Adrenal gland (tissue), 12 donors: ENCODE data around the gene MORF4L1. TPM values are rescaled to one million over a fixed set of nuclear protein-coding genes. Genes with fewer than 3 reads are reported as not detected.
"Not testable (repeated sequence)": the region's sequence is repeated elsewhere in the genome, so short reads cannot be mapped to it uniquely, and the experiment has no call there.

Source experiments
- DNase-seq, 7 donors: peaks; one replicate each; pipeline ENCODE4 v3.0.0-alpha.2; 2019 to 2020
- H3K27ac ChIP-seq, 5 donors: fragments of 200-600 bp; sonication (generic) in 4 of 5; 1 replicate in 3 of 5; 2 replicates in 2 of 5; pipeline versions ENCODE4 v1.5.1 to v1.8.0; 2016 to 2020; ENCODE audit warnings: mild to moderate bottlenecking in 1 of 5
- H3K27me3 ChIP-seq: fragments of 200-600 bp; 2 replicates; pipeline ENCODE4 v1.8.0; 2021
- H3K36me3 ChIP-seq, 2 donors: fragments of 200-600 bp; replicated peaks in 1 of 2; 1 replicate in 1 of 2; 2 replicates in 1 of 2; pipeline versions ENCODE4 v1.5.1 to v1.8.0; 2018 to 2022
- H3K4me1 ChIP-seq, 2 donors: fragments of 200-600 bp; replicated peaks in 1 of 2; 1 replicate in 1 of 2; 2 replicates in 1 of 2; pipeline versions ENCODE4 v1.5.1 to v1.8.0; 2018 to 2021
- H3K4me3 ChIP-seq, 4 donors: fragments of 200-600 bp; sonication (generic) in 3 of 4; one replicate each; pipeline ENCODE4 v1.5.1; 2016 to 2018
- H3K9me3 ChIP-seq, 3 donors: fragments of 200-600 bp; sonication (generic) in 1 of 3; replicated peaks in 1 of 3; 1 replicate in 2 of 3; 2 replicates in 1 of 3; pipeline versions ENCODE4 v1.5.1 to v1.8.0; 2016 to 2021
- POLR2A ChIP-seq, 2 donors: fragments of 450-650 bp; IDR thresholded peaks; one replicate each; pipeline ENCODE4 v1.6.1; 2017; ENCODE audit warnings: antibody characterized with exemption in 2 of 2, mild to moderate bottlenecking in 2 of 2, moderate library complexity in 1 of 2
- WGBS, 4 donors: extraction: QIAGEN DNeasy Blood & Tissue Kit in 2 of 4; methylation state at CpG; one replicate each; pipeline versions ENCODE4 v1.1.5 to v1.1.7; 2013 to 2017; 5-methylcytosine and 5-hydroxymethylcytosine counted together
- intact Hi-C, 2 donors: fragments of 100-400 bp; cut with DNase I; formaldehyde crosslinking; loops; one replicate each; pipeline versions ENCODE4 v1.14.1 to v1.15.0; 2022 to 2023
- polyA plus RNA-seq, 3 donors: library from polyadenylated mRNA; stranded (reverse); fragments of 200-250 nt in 2 of 3; fragments of 350-450 nt in 1 of 3; fragmentation: Illumina TruSeq in 1 of 3; extraction: RNeasy Lipid Tissue Mini Kit (QIAGEN cat#74804) in 1 of 3; gene quantifications; one replicate each; pipeline ENCODE4 v1.2.3, GENCODE V29; 2013 to 2014
- total RNA-seq, 9 donors: library from RNA; depleted of rRNA in 4 of 9; stranded (reverse); fragments of >200 nt in 4 of 9; fragments of 120-200 nt in 1 of 9; fragmentation: NEBNext Ultra II Directional in 1 of 9; extraction: Animal tissue kit (Norgen Biotek cat#: 25700) in 1 of 9; gene quantifications; one replicate each; pipeline versions ENCODE4 v1.1.0 to v1.2.4, GENCODE V29; 2013 to 2023
- TF ChIP-seq, protein P1 (sequence below), 6 experiments: fragments of 450-650 bp in 4 of 6; fragments of 200-600 bp in 2 of 6; sonication (generic) in 1 of 6; IDR thresholded peaks; 1 replicate in 5 of 6; 2 replicates in 1 of 6; pipeline versions ENCODE4 v1.5.1 to v1.8.0; 2016 to 2021; ENCODE audit warnings: antibody characterized with exemption in 6 of 6, mild to moderate bottlenecking in 2 of 6, moderate library complexity in 1 of 6
- donor health status: healthy with polysubstance abuse.
- donor health status: Bipolar disorder and iron deficiency.
- donor health status: DM: yes; HTN: yes; CAD: no.
- donor health status: DM: no; HTN: no; CAD: no.
- donor health status: DM: no; HTN: no; CAD: no.
- donor health status: DM: yes; HTN: yes; CAD: no.

MORF4L1 gene
- total and polyA plus RNA-seq, 12 donors = 99.8 to 935 (median 342) TPM

- no peaks in the 10 kb centered on the region for H3K27me3 ChIP-seq
- TF ChIP-seq, protein P1, sequence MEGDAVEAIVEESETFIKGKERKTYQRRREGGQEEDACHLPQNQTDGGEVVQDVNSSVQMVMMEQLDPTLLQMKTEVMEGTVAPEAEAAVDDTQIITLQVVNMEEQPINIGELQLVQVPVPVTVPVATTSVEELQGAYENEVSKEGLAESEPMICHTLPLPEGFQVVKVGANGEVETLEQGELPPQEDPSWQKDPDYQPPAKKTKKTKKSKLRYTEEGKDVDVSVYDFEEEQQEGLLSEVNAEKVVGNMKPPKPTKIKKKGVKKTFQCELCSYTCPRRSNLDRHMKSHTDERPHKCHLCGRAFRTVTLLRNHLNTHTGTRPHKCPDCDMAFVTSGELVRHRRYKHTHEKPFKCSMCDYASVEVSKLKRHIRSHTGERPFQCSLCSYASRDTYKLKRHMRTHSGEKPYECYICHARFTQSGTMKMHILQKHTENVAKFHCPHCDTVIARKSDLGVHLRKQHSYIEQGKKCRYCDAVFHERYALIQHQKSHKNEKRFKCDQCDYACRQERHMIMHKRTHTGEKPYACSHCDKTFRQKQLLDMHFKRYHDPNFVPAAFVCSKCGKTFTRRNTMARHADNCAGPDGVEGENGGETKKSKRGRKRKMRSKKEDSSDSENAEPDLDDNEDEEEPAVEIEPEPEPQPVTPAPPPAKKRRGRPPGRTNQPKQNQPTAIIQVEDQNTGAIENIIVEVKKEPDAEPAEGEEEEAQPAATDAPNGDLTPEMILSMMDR (IDR thresholded peaks at IDR 0.05) = peak in 2 of 6 experiments; percentile 12 to 40
- TF ChIP-seq POLR2A (IDR thresholded peaks at IDR 0.05) = peak; percentile 81 to 91
- H3K4me1 ChIP-seq = peaks cover 31 to 37% of the 10 kb centered on the region in 2 donors
- peak; percentile 72 to 89 (median 77) for DNase-seq
- peak overlapping the region; percentile 90 to 98 (median 96) for H3K4me3 ChIP-seq
- H3K36me3 ChIP-seq = no peaks in the 10 kb centered on the region
- WGBS, 4 donors = 0% methylated on average over 45 to 75 of the region's 75 CpGs
- intact Hi-C loops = no loop called here
- H3K9me3 ChIP-seq = no peaks in the 10 kb centered on the region
- peak overlapping the region; percentile 100 for H3K27ac ChIP-seq
These were observed 492 bp downstream of the MORF4L1 start for GRCh38 chr15:78872972-78873792.

- Histone ChIP-seq H3K4me3 (peak overlapping the region; percentile 90 to 98 (median 96)), H3K27me3 (no peaks in the 10 kb centered on the region), H3K9me3 (no peaks in the 10 kb centered on the region), H3K36me3 (no peaks in the 10 kb centered on the region), H3K4me1 (peaks cover 40 to 46% of the 10 kb centered on the region in 2 donors), H3K27ac (peak overlapping the region; percentile 100)
- 0 to 1% (median 0%) methylated on average over 38 of the region's 38 CpGs for WGBS, 4 donors
- peak in 4 of 7 donors; percentile 50 to 60 (median 56) for DNase-seq
- intact Hi-C loops = no loop called here
- TF ChIP-seq, protein P1 (IDR thresholded peaks at IDR 0.05) = no peak
- no peak for TF ChIP-seq POLR2A (IDR thresholded peaks at IDR 0.05)
These were observed 1.4 kb downstream of the MORF4L1 start for GRCh38 chr15:78873793-78874765.

- TF ChIP-seq POLR2A (IDR thresholded peaks at IDR 0.05) = no peak
- TF ChIP-seq, protein P1 (IDR thresholded peaks at IDR 0.05) = no peak
- H3K27ac ChIP-seq = peak overlapping the region in 3 of 5 donors; percentile 46 to 100 (median 100)
- H3K36me3 ChIP-seq = no peaks in the 10 kb centered on the region
- no peaks in the 10 kb centered on the region for H3K27me3 ChIP-seq
- H3K4me1 ChIP-seq = peaks cover 44 to 58% of the 10 kb centered on the region in 2 donors
- H3K9me3 ChIP-seq = no peaks in the 10 kb centered on the region
- peak in 1 of 7 donors; percentile 30 for DNase-seq
- intact Hi-C loops = no loop called here
- WGBS, 4 donors = 45 to 56% (median 47%) methylated on average over 22 of the region's 22 CpGs
- peak overlapping the region in 1 of 4 donors; percentile 95 for H3K4me3 ChIP-seq
These were observed 2.6 kb downstream of the MORF4L1 start for GRCh38 chr15:78875107-78875914.

GRCh38 chr15:78876954-78877353 is 4.3 kb downstream of the MORF4L1 start:
- H3K27me3 ChIP-seq, H3K9me3 ChIP-seq, intact Hi-C loops, DNase-seq: not testable (repeated sequence)
- WGBS, 4 donors = 55 to 66% (median 65%) methylated on average over 9 to 14 of the region's 14 CpGs
- peaks cover 0 to 16% of the 10 kb centered on the region in 2 donors for H3K36me3 ChIP-seq
- peak overlapping the region in 1 of 4 donors; percentile 95 for H3K4me3 ChIP-seq
- peaks cover 44 to 75% of the 10 kb centered on the region in 2 donors for H3K4me1 ChIP-seq
- H3K27ac ChIP-seq = peak overlapping the region in 1 of 5 donors; percentile 45
